ENCODE results near the gene DAZAP1.

GRCh38 chr19:1461862-1462261, 54.5 kb downstream of the DAZAP1 start:
- TF ChIP-seq CTCF (conservative IDR thresholded peaks at IDR 0.05; ENCODE audit: low read depth, low read length) (no peak), EZH2 (IDR thresholded peaks at IDR 0.05; ENCODE audit: borderline replicate concordance, low read depth, low read length, poor library complexity, severe bottlenecking) (no peak)
